ENCODE data around the gene CARS1. TPM values are rescaled to one million over a fixed set of nuclear protein-coding genes. Genes with fewer than 3 reads are reported as not detected.

Gene CARS1
- polyA plus RNA-seq, 1 of the 3 experiments (the other 2 are of a cell fraction) = 52.1 TPM

DNA sequence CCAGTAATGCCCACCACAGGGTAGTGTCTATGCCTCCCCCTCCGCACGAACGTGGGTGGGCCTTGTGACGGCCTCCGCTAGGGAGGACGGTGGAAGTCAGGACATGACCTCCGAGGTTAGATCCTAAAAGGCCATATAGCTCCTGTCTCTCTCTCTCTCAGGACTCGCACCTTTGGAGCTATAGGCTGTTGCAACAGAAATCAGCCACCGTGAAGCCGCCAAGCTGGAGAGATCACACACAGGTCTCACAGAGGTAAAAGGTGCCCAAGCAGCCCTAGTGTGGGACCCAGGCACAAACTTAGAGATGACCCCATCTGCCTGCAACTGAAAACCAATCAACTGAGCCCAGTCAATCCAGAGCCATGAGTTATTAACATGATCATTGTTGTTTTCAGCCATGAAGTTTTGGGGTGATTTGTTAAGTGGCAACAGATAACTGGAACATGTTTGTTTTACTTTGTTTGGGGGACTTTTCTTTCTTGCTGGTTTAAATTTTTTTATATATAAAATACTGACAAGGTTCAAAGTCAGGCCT is 57.7 kb downstream of the CARS1 start (continued):
- no peak for TF ChIP-seq RFX5 (IDR thresholded peaks at IDR 0.05; ENCODE audit: low read length)
- TF ChIP-seq POLR2AphosphoS5 (IDR thresholded peaks at IDR 0.05; ENCODE audit: low read depth, low read length) = no peak
- no peak for TF ChIP-seq RAD21 (IDR thresholded peaks at IDR 0.05; ENCODE audit: low read length)

DNA sequence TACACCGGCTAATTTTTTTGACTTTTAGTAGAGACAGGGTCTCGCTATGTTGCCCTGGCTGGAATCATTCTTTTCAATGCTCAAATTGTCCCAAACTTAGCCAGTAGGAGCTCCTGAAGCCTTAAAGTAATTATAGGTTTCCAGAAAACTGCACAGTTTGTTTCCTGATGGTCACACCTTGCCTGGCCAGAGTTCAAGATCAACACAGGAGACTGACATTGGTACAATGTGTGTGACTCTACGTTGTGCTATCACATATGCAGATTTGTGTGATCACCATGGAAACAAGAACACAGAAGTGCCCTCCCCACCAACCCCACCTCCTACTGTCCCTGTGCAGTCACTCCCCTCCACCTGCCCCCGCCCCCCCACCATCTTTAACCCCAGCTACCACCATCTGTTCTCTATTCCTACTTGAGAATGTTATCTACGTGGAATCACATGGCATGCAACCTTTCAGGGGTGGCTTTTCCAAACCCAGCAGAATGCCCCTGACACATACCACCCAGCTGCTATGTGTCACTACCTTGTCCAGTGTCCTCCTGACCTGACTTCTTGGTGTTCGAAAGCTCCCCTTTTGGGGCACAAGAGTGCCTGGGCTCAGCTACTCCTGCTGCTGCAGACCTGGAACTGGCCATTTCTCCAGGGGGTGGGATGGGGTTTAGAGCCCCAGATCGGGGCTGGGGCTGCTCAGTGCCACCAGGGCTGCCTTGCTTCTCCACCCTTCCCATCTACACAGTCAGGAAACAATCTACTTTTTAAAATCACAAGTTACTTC is 59.0 kb downstream of the CARS1 start:
- POLR2A ChIA-PET = no interaction called here
- Histone ChIP-seq H3K9ac (no peak overlapping the region), H3K4me3 (ENCODE audit: low read depth in 2 of 2, low read length in 1 of 2) (no peak overlapping the region), H3K36me3 (replicated peaks in 1 of 2; ENCODE audit: control insufficient read depth in 1 of 2, insufficient read depth in 2 of 2, low read length in 1 of 2) (peaks cover 9 to 42% of the 10 kb centered on the region in 2 experiments), H3K27ac (ENCODE audit: low read depth in 2 of 2, low read length in 1 of 2) (no peak overlapping the region), H2AFZ (ENCODE audit: low read depth) (no peak overlapping the region), H3F3A (replicated peaks; ENCODE audit: insufficient read depth) (peaks cover 8% of the 10 kb centered on the region), H3K79me2 (ENCODE audit: insufficient read depth) (no peaks in the 10 kb centered on the region), H3K9me2 (no peaks in the 10 kb centered on the region), H4K20me1 (ENCODE audit: insufficient read depth) (no peaks in the 10 kb centered on the region), H3K9me3 (no peaks in the 10 kb centered on the region), H3K4me2 (no peak overlapping the region), H3K4me1 (ENCODE audit: control insufficient read depth in 1 of 2, insufficient read depth in 2 of 2, low read depth in 1 of 2, low read length in 1 of 2) (peaks cover 19 to 39% of the 10 kb centered on the region in 2 experiments), H3K27me3 (ENCODE audit: insufficient read depth) (no peaks in the 10 kb centered on the region)
- CTCF ChIA-PET = interaction anchor here (0.7 to 2.5 kb wide), 4 partner anchors 39 to 167 kb away, joined by 3 to 13 read pairs (median 3); no protein-coding TSS in a partner anchor
- DNase-seq = no peak
- 91% methylated on average over 7 of the region's 7 CpGs for WGBS (ENCODE audit: low lambda C conversion rate)
- no peak for TF ChIP-seq GATA2 (CRISPR knock-in tag; IDR thresholded peaks at IDR 0.05)
- TF ChIP-seq, protein P1, sequence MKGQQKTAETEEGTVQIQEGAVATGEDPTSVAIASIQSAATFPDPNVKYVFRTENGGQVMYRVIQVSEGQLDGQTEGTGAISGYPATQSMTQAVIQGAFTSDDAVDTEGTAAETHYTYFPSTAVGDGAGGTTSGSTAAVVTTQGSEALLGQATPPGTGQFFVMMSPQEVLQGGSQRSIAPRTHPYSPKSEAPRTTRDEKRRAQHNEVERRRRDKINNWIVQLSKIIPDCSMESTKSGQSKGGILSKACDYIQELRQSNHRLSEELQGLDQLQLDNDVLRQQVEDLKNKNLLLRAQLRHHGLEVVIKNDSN (IDR thresholded peaks at IDR 0.05; ENCODE audit: borderline replicate concordance, low read depth) = no peak
- no peak for TF ChIP-seq RFX5 (IDR thresholded peaks at IDR 0.05; ENCODE audit: low read length)
- no peak for TF ChIP-seq GABPA (IDR thresholded peaks at IDR 0.05; ENCODE audit: low read depth)
- TF ChIP-seq, protein P2, sequence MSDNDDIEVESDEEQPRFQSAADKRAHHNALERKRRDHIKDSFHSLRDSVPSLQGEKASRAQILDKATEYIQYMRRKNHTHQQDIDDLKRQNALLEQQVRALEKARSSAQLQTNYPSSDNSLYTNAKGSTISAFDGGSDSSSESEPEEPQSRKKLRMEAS (IDR thresholded peaks at IDR 0.05; ENCODE audit: low read depth) = no peak
- TF ChIP-seq, protein P3, sequence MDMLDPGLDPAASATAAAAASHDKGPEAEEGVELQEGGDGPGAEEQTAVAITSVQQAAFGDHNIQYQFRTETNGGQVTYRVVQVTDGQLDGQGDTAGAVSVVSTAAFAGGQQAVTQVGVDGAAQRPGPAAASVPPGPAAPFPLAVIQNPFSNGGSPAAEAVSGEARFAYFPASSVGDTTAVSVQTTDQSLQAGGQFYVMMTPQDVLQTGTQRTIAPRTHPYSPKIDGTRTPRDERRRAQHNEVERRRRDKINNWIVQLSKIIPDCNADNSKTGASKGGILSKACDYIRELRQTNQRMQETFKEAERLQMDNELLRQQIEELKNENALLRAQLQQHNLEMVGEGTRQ (IDR thresholded peaks at IDR 0.05; ENCODE audit: borderline replicate concordance, low read depth, low read length) = no peak
- no peak for TF ChIP-seq CHD2 (IDR thresholded peaks at IDR 0.05; ENCODE audit: low read length, partially characterized antibody)
- TF ChIP-seq NFIC (IDR thresholded peaks at IDR 0.05; ENCODE audit: borderline replicate concordance) = no peak
- no peak for TF ChIP-seq RCOR1 (IDR thresholded peaks at IDR 0.05; ENCODE audit: low read length)
- TF ChIP-seq, protein P4, sequence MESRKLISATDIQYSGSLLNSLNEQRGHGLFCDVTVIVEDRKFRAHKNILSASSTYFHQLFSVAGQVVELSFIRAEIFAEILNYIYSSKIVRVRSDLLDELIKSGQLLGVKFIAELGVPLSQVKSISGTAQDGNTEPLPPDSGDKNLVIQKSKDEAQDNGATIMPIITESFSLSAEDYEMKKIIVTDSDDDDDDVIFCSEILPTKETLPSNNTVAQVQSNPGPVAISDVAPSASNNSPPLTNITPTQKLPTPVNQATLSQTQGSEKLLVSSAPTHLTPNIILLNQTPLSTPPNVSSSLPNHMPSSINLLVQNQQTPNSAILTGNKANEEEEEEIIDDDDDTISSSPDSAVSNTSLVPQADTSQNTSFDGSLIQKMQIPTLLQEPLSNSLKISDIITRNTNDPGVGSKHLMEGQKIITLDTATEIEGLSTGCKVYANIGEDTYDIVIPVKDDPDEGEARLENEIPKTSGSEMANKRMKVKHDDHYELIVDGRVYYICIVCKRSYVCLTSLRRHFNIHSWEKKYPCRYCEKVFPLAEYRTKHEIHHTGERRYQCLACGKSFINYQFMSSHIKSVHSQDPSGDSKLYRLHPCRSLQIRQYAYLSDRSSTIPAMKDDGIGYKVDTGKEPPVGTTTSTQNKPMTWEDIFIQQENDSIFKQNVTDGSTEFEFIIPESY (IDR thresholded peaks at IDR 0.05; ENCODE audit: borderline replicate concordance, low read depth) = no peak
- TF ChIP-seq, protein P5, sequence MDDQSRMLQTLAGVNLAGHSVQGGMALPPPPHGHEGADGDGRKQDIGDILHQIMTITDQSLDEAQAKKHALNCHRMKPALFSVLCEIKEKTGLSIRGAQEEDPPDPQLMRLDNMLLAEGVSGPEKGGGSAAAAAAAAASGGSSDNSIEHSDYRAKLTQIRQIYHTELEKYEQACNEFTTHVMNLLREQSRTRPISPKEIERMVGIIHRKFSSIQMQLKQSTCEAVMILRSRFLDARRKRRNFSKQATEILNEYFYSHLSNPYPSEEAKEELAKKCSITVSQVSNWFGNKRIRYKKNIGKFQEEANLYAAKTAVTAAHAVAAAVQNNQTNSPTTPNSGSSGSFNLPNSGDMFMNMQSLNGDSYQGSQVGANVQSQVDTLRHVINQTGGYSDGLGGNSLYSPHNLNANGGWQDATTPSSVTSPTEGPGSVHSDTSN (IDR thresholded peaks at IDR 0.05) = no peak
- no peak for TF ChIP-seq TEAD4 (IDR thresholded peaks at IDR 0.05; ENCODE audit: borderline replicate concordance, insufficient read depth)
- no peak for TF ChIP-seq EZH2phosphoT487 (IDR thresholded peaks at IDR 0.05; ENCODE audit: borderline replicate concordance, low read depth)
- TF ChIP-seq FOXM1 (IDR thresholded peaks at IDR 0.05; ENCODE audit: low read depth) = no peak
- no peak for TF ChIP-seq SIN3A (IDR thresholded peaks at IDR 0.05; ENCODE audit: borderline replicate concordance, low read depth, low read length)
- TF ChIP-seq FOXJ3 (CRISPR knock-in tag; IDR thresholded peaks at IDR 0.05) = no peak
